ENCODE results near the gene RBMS3. TPM values are rescaled to one million over a fixed set of nuclear protein-coding genes. Genes with fewer than 3 reads are reported as not detected.
"Not testable (repeated sequence)": the region's sequence is repeated elsewhere in the genome, so short reads cannot be mapped to it uniquely, and the experiment has no call there.

RBMS3 gene
- 10 to 100 TPM in 3 of 4 donors, 1 to 10 TPM in 1; 7.3 to 21.8 (median 12.8) TPM for total RNA-seq

GRCh38 chr3:29280404-29281093, at the start of gene RBMS3:
TSS of gene RBMS3 (plus strand) at chr3:29281071.
- DNase-seq (ENCODE audit: low spot score in 2 of 2): peak; percentile 81 to 95
- intact Hi-C loops (cut with DNase I; ENCODE audit: low total_unique reads): no loop called here
- TF ChIP-seq POLR2A (IDR thresholded peaks at IDR 0.05) (no peak), CTCF (IDR thresholded peaks at IDR 0.05) (no peak)
- WGBS, 2 donors: 1 to 2% methylated on average over 16 of the region's 16 CpGs
- H3K4me3 ChIP-seq (ENCODE audit: low read depth, poor library complexity, severe bottlenecking): peak within 1 kb of the TSS; percentile 35

- DNase-seq (ENCODE audit: low spot score in 2 of 2); intact Hi-C loops (cut with DNase I; ENCODE audit: low total_unique reads); H3K4me3 ChIP-seq (ENCODE audit: low read depth, poor library complexity, severe bottlenecking): not testable (repeated sequence)
- WGBS, 2 donors: 0 to 79% methylated on average over 1 of the region's 1 CpG
Observed at GRCh38 chr3:29233126-29233525, 47.7 kb upstream of the RBMS3 start.

GRCh38 chr3:29236146-29236840, 44.6 kb upstream of the RBMS3 start:
- no peak for TF ChIP-seq POLR2A (IDR thresholded peaks at IDR 0.05)
- no peak for TF ChIP-seq CTCF (IDR thresholded peaks at IDR 0.05)
- DNase-seq (ENCODE audit: low spot score in 2 of 2): no peak
- 52 to 83% methylated on average over 3 of the region's 3 CpGs for WGBS, 2 donors
- intact Hi-C loops (cut with DNase I; ENCODE audit: low total_unique reads): no loop called here
- no peak overlapping the region for H3K4me3 ChIP-seq (ENCODE audit: low read depth, poor library complexity, severe bottlenecking)

- TF ChIP-seq CTCF (IDR thresholded peaks at IDR 0.05) (no peak), POLR2A (IDR thresholded peaks at IDR 0.05) (no peak)
- WGBS, 2 donors: 92 to 97% methylated on average over 2 of the region's 2 CpGs
- intact Hi-C loops (cut with DNase I; ENCODE audit: low total_unique reads): no loop called here
- DNase-seq (ENCODE audit: low spot score in 2 of 2): no peak
- H3K4me3 ChIP-seq (ENCODE audit: low read depth, poor library complexity, severe bottlenecking): no peak overlapping the region
Observed at GRCh38 chr3:29239376-29239775, 41.5 kb upstream of the RBMS3 start.

GRCh38 chr3:29240248-29240647, 40.6 kb upstream of the RBMS3 start:
- H3K4me3 ChIP-seq (ENCODE audit: low read depth, poor library complexity, severe bottlenecking): no peak overlapping the region
- TF ChIP-seq CTCF (IDR thresholded peaks at IDR 0.05): no peak
- no peak for TF ChIP-seq POLR2A (IDR thresholded peaks at IDR 0.05)
- DNase-seq (ENCODE audit: low spot score in 2 of 2): no peak
- intact Hi-C loops (cut with DNase I; ENCODE audit: low total_unique reads): no loop called here

GRCh38 chr3:29240887-29241286, 40.0 kb upstream of the RBMS3 start:
- no peak for DNase-seq (ENCODE audit: low spot score in 2 of 2)
- no peak for TF ChIP-seq POLR2A (IDR thresholded peaks at IDR 0.05)
- TF ChIP-seq CTCF (IDR thresholded peaks at IDR 0.05): no peak
- no peak overlapping the region for H3K4me3 ChIP-seq (ENCODE audit: low read depth, poor library complexity, severe bottlenecking)
- intact Hi-C loops (cut with DNase I; ENCODE audit: low total_unique reads): no loop called here
- WGBS, 2 donors: 90% methylated on average over 4 of the region's 4 CpGs
